Measurements from ENCODE around the gene IL22RA1. TPM values are rescaled to one million over a fixed set of nuclear protein-coding genes. Genes with fewer than 3 reads are reported as not detected.
A peak's percentile ranks its signal among the peaks of the same experiment; 100 is the strongest.

IL22RA1 gene
- total RNA-seq, 1 donor from 2014 or later, result 10.7 TPM

- no peak for ATAC-seq
Observed at GRCh38 chr1:24097663-24098062, 45.3 kb downstream of the IL22RA1 start.

GRCh38 chr1:24096739-24097103 lies 46.2 kb downstream of the IL22RA1 start:
- ATAC-seq, result no peak

GRCh38 chr1:24096009-24096738 lies 46.8 kb downstream of the IL22RA1 start:
- no peak for ATAC-seq

GRCh38 chr1:24095140-24095859 lies 47.6 kb downstream of the IL22RA1 start:
- ATAC-seq, result no peak

- ATAC-seq, result no peak
Observed at GRCh38 chr1:24094554-24094953, 48.4 kb downstream of the IL22RA1 start.

- ATAC-seq, result no peak
Observed at GRCh38 chr1:24093732-24094131, 49.2 kb downstream of the IL22RA1 start.

GRCh38 chr1:24092979-24093378 lies 50.0 kb downstream of the IL22RA1 start:
- no peak for ATAC-seq

GRCh38 chr1:24091971-24092482 lies 50.9 kb downstream of the IL22RA1 start:
- ATAC-seq, result no peak

- no peak for ATAC-seq
Observed at GRCh38 chr1:24090736-24091135, 52.2 kb downstream of the IL22RA1 start.

GRCh38 chr1:24089743-24090555 lies 53.0 kb downstream of the IL22RA1 start:
- ATAC-seq, result peak; percentile 76

GRCh38 chr1:24089027-24089742 lies 53.8 kb downstream of the IL22RA1 start:
- no peak for ATAC-seq

- ATAC-seq, result no peak
Observed at GRCh38 chr1:24086466-24086865, 56.5 kb downstream of the IL22RA1 start.

GRCh38 chr1:24085546-24085945 lies 57.4 kb downstream of the IL22RA1 start:
- ATAC-seq, result no peak

- no peak for ATAC-seq
Observed at GRCh38 chr1:24085007-24085406, 57.9 kb downstream of the IL22RA1 start.

GRCh38 chr1:24084050-24084449 lies 58.9 kb downstream of the IL22RA1 start:
- ATAC-seq, result no peak

GRCh38 chr1:24082372-24082771 lies 60.6 kb downstream of the IL22RA1 start:
- ATAC-seq, result no peak

- ATAC-seq, result no peak
Observed at GRCh38 chr1:24081190-24081589, 61.8 kb downstream of the IL22RA1 start.

GRCh38 chr1:24080131-24080530 lies 62.8 kb downstream of the IL22RA1 start:
- no peak for ATAC-seq

- no peak for ATAC-seq
Observed at GRCh38 chr1:24077278-24077978, 65.5 kb downstream of the IL22RA1 start.

- ATAC-seq, result no peak
Observed at GRCh38 chr1:24075946-24076345, 67.0 kb downstream of the IL22RA1 start.

- no peak for ATAC-seq
Observed at GRCh38 chr1:24075590-24075854, 67.4 kb downstream of the IL22RA1 start.

All from esophagus mucosa (tissue), 1 donor.